ENCODE data around the gene PIGU.
"Not testable (repeated sequence)": the region's sequence is repeated elsewhere in the genome, so short reads cannot be mapped to it uniquely, and the experiment has no call there.

PIGU gene

DNA sequence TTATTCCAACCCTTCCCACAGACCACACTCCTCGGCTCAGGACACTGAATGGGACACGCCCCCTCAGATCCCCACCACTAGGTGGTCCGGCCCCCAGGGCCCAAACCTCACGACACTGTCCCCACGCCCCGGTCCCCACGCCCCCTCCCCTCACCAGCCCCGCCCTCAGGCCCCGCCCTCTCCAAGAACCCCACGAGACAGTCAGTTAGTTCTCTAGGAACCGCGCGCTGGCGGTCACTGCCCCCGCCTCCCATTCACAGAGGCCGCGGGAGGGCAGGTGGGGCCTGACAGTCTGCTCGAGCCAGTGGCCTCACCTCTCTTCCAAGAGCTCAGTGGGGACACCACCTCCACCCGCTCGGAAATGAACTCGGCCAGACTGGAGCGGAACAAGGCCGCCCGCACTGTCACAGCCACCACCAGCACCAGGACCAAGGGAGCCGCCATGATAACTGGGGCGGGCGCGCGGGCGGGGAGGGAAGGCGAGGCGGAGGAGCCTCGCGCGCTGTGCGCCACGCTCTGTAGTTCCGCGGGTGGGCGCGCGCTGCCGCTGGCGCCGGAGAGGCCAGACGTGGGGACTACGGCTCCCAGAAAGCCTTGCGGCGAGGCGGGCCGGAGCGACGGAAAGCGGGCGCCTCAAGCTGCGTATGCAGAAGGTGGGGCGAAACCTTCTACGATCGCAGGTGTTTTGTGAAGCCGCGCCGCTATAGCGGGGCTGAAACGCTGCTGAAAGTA lies at the start of gene PIGU:
Gene PIGU, minus strand, starts transcription at position 451 of the 732 bp plus-strand sequence. Its CDS starts 7 bp downstream, at position 444.
- DNase-seq: peak; percentile 96

- DNase-seq: no peak
Measured at GRCh38 chr20:34724172-34724571, 47.3 kb upstream of the PIGU start.

DNA sequence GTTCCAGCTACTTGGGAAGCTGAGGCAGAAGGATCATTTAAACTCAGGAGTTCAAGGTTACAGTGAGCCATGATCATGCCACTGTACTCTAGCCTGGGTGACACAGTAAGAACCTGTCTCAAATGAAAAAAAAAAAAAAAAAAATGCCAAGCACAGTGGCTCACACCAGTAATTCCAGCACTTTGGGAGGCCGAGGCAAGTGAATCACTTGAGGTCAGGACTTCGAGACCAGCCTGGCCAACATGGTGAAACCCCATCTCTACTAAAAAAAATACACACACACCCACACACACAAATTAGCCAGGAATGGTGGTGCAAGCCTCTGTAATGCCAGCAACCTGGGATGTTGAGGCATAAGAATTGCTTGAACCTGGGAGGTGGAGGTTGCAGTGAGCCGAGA lies 45.7 kb upstream of the PIGU start:
- not testable (repeated sequence) for DNase-seq

GRCh38 chr20:34720266-34720665 lies 43.4 kb upstream of the PIGU start:
- DNase-seq: no peak

DNA sequence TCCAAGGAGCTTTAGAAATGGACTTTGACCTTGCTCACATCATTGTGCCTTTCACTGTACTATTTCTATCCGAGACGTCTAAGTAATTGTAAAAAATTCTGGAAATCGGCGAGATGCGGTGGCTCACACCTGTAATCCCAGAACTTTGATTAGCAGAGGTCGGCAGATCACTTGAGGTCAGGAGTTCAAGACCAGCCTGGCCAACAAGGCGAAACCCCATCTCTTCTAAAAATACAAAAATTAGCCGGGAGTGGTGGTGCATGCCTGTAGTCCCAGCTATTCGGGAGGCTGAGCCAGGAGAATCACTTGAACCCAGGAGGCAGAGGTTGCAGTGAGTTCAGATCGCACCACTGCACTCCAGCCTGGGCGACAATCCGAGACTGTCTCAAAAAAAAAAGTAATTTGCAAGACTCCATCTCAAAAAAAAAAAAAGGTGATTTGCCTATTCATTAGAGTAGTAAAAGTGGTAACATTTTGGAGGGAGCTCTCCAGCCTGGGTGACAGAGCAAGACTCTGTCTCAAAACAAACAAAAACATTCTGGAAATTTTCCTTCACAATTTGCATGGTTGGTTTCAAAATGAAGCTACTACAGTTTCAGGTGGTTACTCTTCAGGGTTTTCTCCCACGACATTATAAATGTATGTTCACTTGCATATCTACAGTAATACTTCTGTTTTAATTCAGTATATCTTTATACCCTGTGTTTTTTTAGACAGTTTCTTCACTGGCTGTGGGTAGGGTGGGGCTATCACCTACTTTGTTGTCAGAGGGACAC lies 42.5 kb upstream of the PIGU start:
- DNase-seq: not testable (repeated sequence)

DNA sequence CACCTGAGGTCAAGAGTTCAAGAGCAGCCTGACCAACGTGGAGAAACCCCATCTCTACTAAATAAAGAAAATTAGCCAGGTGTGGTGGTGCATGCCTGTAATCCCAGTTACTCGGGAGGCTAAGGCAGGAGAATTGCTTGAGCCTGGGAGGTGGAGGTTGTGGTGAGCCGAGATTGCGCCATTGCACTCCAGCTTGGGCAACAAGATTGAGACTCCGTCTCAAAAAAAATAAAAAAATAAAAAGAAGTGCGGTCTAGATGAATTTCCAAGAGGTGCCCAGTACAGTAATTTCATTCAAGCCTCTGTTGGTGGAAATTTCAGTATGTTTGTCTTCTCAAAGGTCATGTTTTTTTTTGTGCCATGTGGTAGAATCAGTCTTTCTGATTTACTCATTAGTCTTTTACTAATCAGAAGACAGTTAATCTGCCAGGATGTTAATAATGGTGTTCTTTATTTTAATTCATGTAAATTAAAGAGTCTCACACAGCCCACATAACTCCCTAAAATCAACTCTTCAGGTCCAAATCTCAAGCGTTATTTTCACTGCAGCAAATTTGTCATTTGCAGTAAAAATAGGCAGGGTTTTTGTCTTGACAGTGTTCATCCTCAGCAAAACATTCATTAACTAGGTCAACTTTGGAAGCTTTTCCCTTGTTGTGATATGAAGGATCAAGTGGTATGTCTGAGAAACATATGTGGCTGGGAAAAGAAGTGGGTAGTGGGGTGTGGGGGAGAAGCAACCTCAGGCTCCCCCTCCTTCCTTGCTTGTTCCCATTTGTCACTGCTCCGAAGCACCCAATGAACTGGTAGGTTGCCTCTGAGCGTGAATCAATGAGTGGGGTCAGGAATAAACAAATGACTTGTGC lies 40.6 kb upstream of the PIGU start:
- no peak for DNase-seq

DNA sequence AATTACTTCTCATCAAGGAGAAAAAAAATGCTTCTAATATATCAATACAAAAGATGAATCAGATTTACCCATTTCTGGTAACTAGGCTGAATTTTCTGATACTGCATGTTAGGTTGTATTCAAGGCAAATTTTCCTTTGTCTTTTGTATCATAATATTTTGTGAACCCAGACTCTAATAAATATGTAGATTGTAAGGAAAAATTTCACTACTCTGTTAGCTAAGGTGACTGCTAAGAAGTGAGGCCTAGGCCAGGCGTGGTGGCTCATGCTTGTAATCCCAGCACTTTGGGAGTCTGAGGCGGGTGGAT lies 40.0 kb upstream of the PIGU start:
- DNase-seq: no peak

DNA sequence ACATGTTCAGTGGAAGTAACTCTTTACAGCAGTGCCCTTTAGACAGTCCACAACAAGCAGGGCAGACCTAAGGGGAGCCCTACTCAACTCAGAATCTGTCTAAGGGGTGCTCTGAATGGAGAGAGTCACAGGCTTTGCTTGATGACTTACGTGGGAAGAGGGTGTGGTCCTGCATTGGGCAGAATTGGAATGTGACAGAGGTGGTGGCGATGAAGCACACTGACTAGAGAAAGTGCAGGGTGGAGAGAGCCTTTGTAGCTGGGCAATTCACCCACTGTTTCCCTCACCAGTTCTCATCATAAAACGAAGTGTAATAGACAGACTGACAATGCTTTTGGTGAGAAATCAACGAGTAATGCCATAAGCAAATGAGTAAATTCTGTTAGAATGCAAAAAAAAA lies 38.5 kb upstream of the PIGU start:
- no peak for DNase-seq

GRCh38 chr20:34713944-34714515 lies 37.1 kb upstream of the PIGU start:
- DNase-seq: not testable (repeated sequence)

- DNase-seq: no peak
Measured at GRCh38 chr20:34713194-34713943, 36.5 kb upstream of the PIGU start.

DNA sequence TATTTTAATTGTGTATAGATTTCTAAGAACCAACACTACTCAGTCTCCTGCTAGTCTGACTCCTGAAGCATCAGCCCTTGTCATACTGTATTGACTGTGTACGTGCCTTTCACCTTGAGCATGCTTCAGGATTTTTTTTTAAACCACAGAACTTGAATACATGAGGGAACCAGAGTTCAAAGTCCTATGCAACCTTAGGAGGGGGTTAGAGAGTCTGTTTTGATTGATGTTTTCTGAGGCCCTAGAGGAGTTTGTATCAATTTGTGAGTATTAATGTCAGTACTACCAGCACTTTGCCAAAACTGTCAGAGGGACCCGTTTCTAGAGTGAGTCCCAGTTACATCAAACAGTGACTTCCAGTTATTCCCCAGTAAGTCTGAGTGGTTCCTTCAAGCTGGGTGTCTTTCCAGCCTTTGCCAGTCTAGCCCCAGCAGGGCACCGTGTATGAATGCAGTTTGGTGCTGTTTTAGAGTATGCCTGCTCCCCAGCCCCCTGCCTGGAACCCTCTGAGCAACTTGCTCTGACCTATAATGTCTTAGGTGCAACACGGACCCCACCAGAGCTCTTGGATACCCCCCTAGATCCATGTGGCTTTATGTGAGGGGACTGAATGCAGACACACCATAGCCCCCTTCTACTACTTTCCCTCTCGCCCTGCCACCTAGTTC lies 35.8 kb upstream of the PIGU start:
- DNase-seq: no peak

GRCh38 chr20:34711813-34712430 lies 35.0 kb upstream of the PIGU start:
- no peak for DNase-seq

- DNase-seq: no peak
Measured at GRCh38 chr20:34710861-34711574, 34.1 kb upstream of the PIGU start.

DNA sequence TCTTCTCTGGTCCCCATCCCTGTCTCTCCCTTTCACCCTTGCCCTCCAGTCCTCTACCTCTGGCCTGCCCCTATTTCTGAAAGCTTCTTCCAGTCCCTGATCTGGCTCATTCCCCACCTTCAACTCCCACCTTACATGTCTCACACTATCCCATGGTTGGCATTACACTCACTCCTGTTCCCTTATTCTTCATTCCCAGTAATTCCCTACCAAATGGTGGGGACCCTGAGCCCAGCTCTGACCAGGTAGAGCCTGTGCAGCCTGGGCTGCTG lies 33.6 kb upstream of the PIGU start:
- DNase-seq: no peak

DNA sequence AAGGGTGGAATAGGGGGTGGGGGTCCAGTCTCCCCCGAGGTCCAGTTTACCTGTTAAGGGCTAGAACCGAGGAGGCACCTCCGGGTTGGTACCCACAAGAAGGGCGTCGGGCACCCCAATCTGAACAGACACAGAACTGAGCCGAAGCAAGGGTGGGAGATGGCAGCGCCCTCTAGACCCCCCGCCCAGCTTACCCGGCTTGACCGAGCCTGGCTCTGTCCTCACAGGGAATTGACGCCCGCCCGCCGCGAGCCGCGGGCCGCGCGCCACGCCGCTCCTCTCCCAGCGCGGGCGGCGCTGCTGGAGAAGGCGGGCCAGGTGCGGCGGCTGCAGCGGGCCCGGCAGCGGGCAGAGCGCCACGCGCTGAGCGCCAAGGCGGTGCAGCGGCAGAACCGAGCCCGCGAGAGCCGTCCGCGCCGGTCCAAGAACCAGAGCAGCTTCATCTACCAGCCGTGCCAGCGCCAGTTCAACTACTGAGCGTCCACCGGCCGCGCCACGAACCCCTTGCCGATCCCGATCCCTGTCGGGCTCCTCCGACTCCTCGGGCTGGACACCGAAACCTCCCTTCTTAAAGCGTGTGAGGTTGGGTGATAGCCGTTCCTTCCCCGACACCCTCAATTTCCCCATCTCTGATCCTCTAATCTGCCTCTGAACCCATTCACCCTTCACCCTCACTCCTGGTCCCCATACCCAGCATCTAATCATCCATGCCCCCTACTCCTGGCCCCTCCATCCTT lies 33.1 kb upstream of the PIGU start:
- DNase-seq: peak; percentile 85

GRCh38 chr20:34709044-34709830 lies 32.3 kb upstream of the PIGU start:
- DNase-seq: peak; percentile 90

- peak; percentile 67 for DNase-seq
Measured at GRCh38 chr20:34708621-34709043, 31.7 kb upstream of the PIGU start.

- no peak for DNase-seq
Measured at GRCh38 chr20:34706912-34707784, 30.3 kb upstream of the PIGU start.
